HEK293T (cell line): ENCODE data around the gene PLCB1.

ENCODE experiments used
- BHLHE40 ChIP-seq: fragments of 450-650 bp; IDR thresholded peaks from 2 replicates; pipeline ENCODE4 v1.6.1; 2016; ENCODE audit warnings: mild to moderate bottlenecking, moderate library complexity, borderline replicate concordance
- FOXA1 ChIP-seq: fragments of 450-650 bp; IDR thresholded peaks from 2 replicates; pipeline ENCODE4 v1.6.1; 2016; ENCODE audit warnings: mild to moderate bottlenecking
- FOXM1 ChIP-seq: fragments of 450-650 bp; IDR thresholded peaks from 2 replicates; pipeline ENCODE4 v1.6.1; 2017; ENCODE audit warnings: mild to moderate bottlenecking, borderline replicate concordance
- NFRKB ChIP-seq: fragments of 450-650 bp; IDR thresholded peaks from 2 replicates; pipeline ENCODE4 v1.6.1; 2016; ENCODE audit warnings: mild to moderate bottlenecking, moderate library complexity
- TARDBP ChIP-seq: fragments of 450-650 bp; IDR thresholded peaks from 2 replicates; pipeline ENCODE4 v1.6.1; 2016
- ZNF384 ChIP-seq: fragments of 450-650 bp; IDR thresholded peaks from 2 replicates; pipeline ENCODE4 v1.6.1; 2016

DNA sequence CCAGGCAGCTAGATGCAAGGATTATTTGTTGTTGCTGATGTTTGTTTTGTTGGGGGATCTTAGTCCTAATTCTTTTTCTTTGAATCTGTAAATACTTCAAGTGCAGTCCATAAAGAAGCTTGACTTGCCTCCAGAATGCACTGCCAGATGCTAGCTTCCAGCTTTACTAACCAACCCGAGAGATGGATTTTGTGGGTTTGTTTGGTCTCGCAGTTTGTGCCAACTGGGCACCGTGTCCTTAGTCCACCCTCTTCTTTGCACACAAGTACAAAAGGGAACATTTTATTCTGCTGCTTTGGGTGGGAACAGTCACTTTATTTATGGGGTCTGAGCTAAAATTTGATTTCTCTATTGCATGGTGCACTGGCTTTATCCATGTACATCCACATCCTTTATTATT lies 212.0 kb downstream of the PLCB1 start:
- TF ChIP-seq FOXA1, result no peak
- no peak for TF ChIP-seq NFRKB
- no peak for TF ChIP-seq TARDBP
- no peak for TF ChIP-seq BHLHE40
- no peak for TF ChIP-seq FOXM1
- no peak for TF ChIP-seq ZNF384
